ENCODE results near the gene SYT2. TPM values are rescaled to one million over a fixed set of nuclear protein-coding genes. Genes with fewer than 3 reads are reported as not detected.

The SYT2 gene
- total and polyA plus RNA-seq, 2 of the 13 experiments (the other 11 are each of a cell fraction or from before 2014, with no cell fraction given), result not detected

DNA sequence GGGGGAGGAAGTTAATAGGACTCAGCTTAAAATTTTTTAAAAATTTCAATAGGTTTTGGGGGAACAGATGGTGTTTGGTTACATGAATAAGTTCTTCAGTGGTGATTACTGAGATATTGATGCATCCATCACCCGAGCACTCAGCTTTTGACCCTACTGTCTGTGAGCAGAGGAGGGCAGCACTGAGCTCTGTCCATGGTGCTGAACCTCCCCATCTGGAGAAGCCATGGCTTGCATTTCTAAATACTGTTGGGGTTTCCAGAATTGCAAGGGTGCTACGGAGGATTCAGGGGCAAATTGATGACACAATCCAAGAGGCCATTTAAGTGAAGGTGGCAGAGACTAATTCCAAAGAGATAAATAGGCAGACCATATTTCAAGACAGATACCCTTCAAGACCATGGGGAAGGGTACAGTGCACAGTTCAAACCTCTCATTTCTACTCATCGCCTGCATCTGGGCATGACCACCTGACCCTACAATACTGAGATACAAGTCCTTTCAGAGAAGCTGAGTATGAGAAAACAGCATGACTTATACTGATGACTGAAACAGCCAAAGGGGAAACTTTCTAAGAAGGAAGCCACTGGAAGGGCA is 17.2 kb downstream of the SYT2 start (continued):
- TF ChIP-seq HMG20B (CRISPR knock-in tag; conservative IDR thresholded peaks at IDR 0.05), result 0 out of 2 replicates have a peak, but pooled peaks have one; percentile 43
- no peak for TF ChIP-seq U2AF2 (IDR thresholded peaks at IDR 0.05; ENCODE audit: low read depth, low read length)
- TF ChIP-seq, protein P1, sequence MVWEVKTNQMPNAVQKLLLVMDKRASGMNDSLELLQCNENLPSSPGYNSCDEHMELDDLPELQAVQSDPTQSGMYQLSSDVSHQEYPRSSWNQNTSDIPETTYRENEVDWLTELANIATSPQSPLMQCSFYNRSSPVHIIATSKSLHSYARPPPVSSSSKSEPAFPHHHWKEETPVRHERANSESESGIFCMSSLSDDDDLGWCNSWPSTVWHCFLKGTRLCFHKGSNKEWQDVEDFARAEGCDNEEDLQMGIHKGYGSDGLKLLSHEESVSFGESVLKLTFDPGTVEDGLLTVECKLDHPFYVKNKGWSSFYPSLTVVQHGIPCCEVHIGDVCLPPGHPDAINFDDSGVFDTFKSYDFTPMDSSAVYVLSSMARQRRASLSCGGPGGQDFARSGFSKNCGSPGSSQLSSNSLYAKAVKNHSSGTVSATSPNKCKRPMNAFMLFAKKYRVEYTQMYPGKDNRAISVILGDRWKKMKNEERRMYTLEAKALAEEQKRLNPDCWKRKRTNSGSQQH (CRISPR knock-in tag; IDR thresholded peaks at IDR 0.05; ENCODE audit: low read depth), result peak; percentile 96
- TF ChIP-seq HNRNPUL1 (IDR thresholded peaks at IDR 0.05; ENCODE audit: low read depth, low read length), result no peak
- TF ChIP-seq CREM (IDR thresholded peaks at IDR 0.05), result no peak
- TF ChIP-seq CREM (CRISPR knock-in tag; IDR thresholded peaks at IDR 0.05), result no peak
- TF ChIP-seq ZNF367 (CRISPR knock-in tag; IDR thresholded peaks at IDR 0.05; ENCODE audit: borderline replicate concordance), result no peak; the same call in 1 of the 2 replicates
- TF ChIP-seq ERF (CRISPR knock-in tag; IDR thresholded peaks at IDR 0.05), result peak; percentile 96
- no peak for TF ChIP-seq HNRNPH1 (optimal IDR thresholded peaks at IDR 0.05; ENCODE audit: low read depth, low read length)
- peak; percentile 59; the same call in 1 of the 2 replicates for TF ChIP-seq HMG20A (CRISPR knock-in tag; IDR thresholded peaks at IDR 0.05; ENCODE audit: borderline replicate concordance)
- TF ChIP-seq RBAK (CRISPR knock-in tag; IDR thresholded peaks at IDR 0.05), result 0 out of 2 replicates have a peak, but pooled peaks have one; percentile 35
- TF ChIP-seq ZNF101 (CRISPR knock-in tag; IDR thresholded peaks at IDR 0.05; ENCODE audit: borderline replicate concordance, low read depth), result no peak
- TF ChIP-seq MTA1 (CRISPR knock-in tag; IDR thresholded peaks at IDR 0.05; ENCODE audit: borderline replicate concordance), result no peak
- no peak for TF ChIP-seq GFI1 (CRISPR knock-in tag; IDR thresholded peaks at IDR 0.05; ENCODE audit: borderline replicate concordance)
- peak; percentile 63; the same call in 1 of the 2 replicates for TF ChIP-seq ZNF530 (CRISPR knock-in tag; IDR thresholded peaks at IDR 0.05; ENCODE audit: low read depth)
- no peak for TF ChIP-seq ZNF775 (CRISPR knock-in tag; IDR thresholded peaks at IDR 0.05; ENCODE audit: borderline replicate concordance)
- TF ChIP-seq NKX3-1 (CRISPR knock-in tag; IDR thresholded peaks at IDR 0.05), result peak; percentile 83; the same call in 1 of the 2 replicates
- TF ChIP-seq, protein P2, sequence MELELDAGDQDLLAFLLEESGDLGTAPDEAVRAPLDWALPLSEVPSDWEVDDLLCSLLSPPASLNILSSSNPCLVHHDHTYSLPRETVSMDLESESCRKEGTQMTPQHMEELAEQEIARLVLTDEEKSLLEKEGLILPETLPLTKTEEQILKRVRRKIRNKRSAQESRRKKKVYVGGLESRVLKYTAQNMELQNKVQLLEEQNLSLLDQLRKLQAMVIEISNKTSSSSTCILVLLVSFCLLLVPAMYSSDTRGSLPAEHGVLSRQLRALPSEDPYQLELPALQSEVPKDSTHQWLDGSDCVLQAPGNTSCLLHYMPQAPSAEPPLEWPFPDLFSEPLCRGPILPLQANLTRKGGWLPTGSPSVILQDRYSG (CRISPR knock-in tag; IDR thresholded peaks at IDR 0.05), result 0 out of 2 replicates have a peak, but pooled peaks have one; percentile 71
- peak; percentile 77 for TF ChIP-seq BRCA1 (CRISPR knock-in tag; IDR thresholded peaks at IDR 0.05)
- no peak for TF ChIP-seq NR1H2 (CRISPR knock-in tag; IDR thresholded peaks at IDR 0.05; ENCODE audit: borderline replicate concordance, low read depth)
- no peak for TF ChIP-seq KDM6A (CRISPR knock-in tag; IDR thresholded peaks at IDR 0.05; ENCODE audit: low read depth)
- peak; percentile 99 for TF ChIP-seq MIER2 (CRISPR knock-in tag; IDR thresholded peaks at IDR 0.05)
- no peak for TF ChIP-seq ZNF549 (CRISPR knock-in tag; IDR thresholded peaks at IDR 0.05)
- TF ChIP-seq KAT2B (IDR thresholded peaks at IDR 0.05; ENCODE audit: borderline replicate concordance, low read depth, low read length), result no peak
- TF ChIP-seq JDP2 (CRISPR knock-in tag; IDR thresholded peaks at IDR 0.05; ENCODE audit: borderline replicate concordance), result no peak; the same call in 1 of the 2 replicates
- peak; percentile 72; the same call in 1 of the 2 replicates for TF ChIP-seq ZNF12 (CRISPR knock-in tag; IDR thresholded peaks at IDR 0.05)
- TF ChIP-seq, protein P3, sequence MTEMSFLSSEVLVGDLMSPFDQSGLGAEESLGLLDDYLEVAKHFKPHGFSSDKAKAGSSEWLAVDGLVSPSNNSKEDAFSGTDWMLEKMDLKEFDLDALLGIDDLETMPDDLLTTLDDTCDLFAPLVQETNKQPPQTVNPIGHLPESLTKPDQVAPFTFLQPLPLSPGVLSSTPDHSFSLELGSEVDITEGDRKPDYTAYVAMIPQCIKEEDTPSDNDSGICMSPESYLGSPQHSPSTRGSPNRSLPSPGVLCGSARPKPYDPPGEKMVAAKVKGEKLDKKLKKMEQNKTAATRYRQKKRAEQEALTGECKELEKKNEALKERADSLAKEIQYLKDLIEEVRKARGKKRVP (CRISPR knock-in tag; IDR thresholded peaks at IDR 0.05), result no peak
- no peak for TF ChIP-seq PHF20 (CRISPR knock-in tag; IDR thresholded peaks at IDR 0.05)
- no peak for TF ChIP-seq TBP (CRISPR knock-in tag; IDR thresholded peaks at IDR 0.05)
